ENCODE data around the gene ACADSB.

Gene ACADSB

GRCh38 chr10:122992031-122992585, 16.7 kb upstream of the ACADSB start:
- no peak for TF ChIP-seq EZH2 (IDR thresholded peaks at IDR 0.05; ENCODE audit: borderline replicate concordance, low read depth, low read length, severe bottlenecking)
- no peak for TF ChIP-seq CTCF (IDR thresholded peaks at IDR 0.05; ENCODE audit: borderline replicate concordance, extremely low read depth, low read length, poor library complexity, severe bottlenecking)
- no peak overlapping the region for H3K9ac ChIP-seq (ENCODE audit: low read depth, low read length)
- H3K79me2 ChIP-seq (ENCODE audit: insufficient read depth, low read length), result peaks cover 8% of the 10 kb centered on the region; the same call in 1 of the 2 replicates
- DNase-seq, result no peak
- H3K27me3 ChIP-seq (ENCODE audit: insufficient read depth, low read length, poor library complexity), result no peaks in the 10 kb centered on the region
- H3K9me3 ChIP-seq (ENCODE audit: insufficient read depth, low read length, severe bottlenecking), result no peaks in the 10 kb centered on the region
- peaks cover 53% of the 10 kb centered on the region for H3K36me3 ChIP-seq (ENCODE audit: insufficient read depth, low read length)
- no peaks in the 10 kb centered on the region for H3K4me1 ChIP-seq (ENCODE audit: insufficient read depth, low read length)
- ATAC-seq (ENCODE audit: insufficient read depth, low read depth), result no peak
- H3K4me3 ChIP-seq (ENCODE audit: low read depth in 1 of 2, low read length in 2 of 2), result no peak overlapping the region
- H3K27ac ChIP-seq (ENCODE audit: low read length), result no peak overlapping the region
- no peak overlapping the region for H2AFZ ChIP-seq (ENCODE audit: low read depth, low read length)
- peaks cover 6% of the 10 kb centered on the region; the same call in 1 of the 2 replicates for H4K20me1 ChIP-seq (ENCODE audit: insufficient read depth, low read length)
- H3K4me2 ChIP-seq (ENCODE audit: insufficient read depth, low read length), result no peak overlapping the region

GRCh38 chr10:122993797-122994336, 14.9 kb upstream of the ACADSB start:
- Histone ChIP-seq H4K20me1 (ENCODE audit: insufficient read depth, low read length) (peaks cover 7% of the 10 kb centered on the region; the same call in 1 of the 2 replicates), H3K4me2 (ENCODE audit: insufficient read depth, low read length) (no peak overlapping the region), H3K4me3 (ENCODE audit: low read depth in 1 of 2, low read length in 2 of 2) (no peak overlapping the region), H3K9ac (ENCODE audit: low read depth, low read length) (no peak overlapping the region), H3K36me3 (ENCODE audit: insufficient read depth, low read length) (peaks cover 66% of the 10 kb centered on the region), H3K4me1 (ENCODE audit: insufficient read depth, low read length) (no peaks in the 10 kb centered on the region), H3K27me3 (ENCODE audit: insufficient read depth, low read length, poor library complexity) (no peaks in the 10 kb centered on the region), H3K79me2 (ENCODE audit: insufficient read depth, low read length) (peaks cover 15% of the 10 kb centered on the region), H3K9me3 (ENCODE audit: insufficient read depth, low read length, severe bottlenecking) (no peaks in the 10 kb centered on the region), H3K27ac (ENCODE audit: low read length) (no peak overlapping the region), H2AFZ (ENCODE audit: low read depth, low read length) (no peak overlapping the region)
- DNase-seq (no peak), ATAC-seq (ENCODE audit: insufficient read depth, low read depth) (no peak)
- TF ChIP-seq EZH2 (IDR thresholded peaks at IDR 0.05; ENCODE audit: borderline replicate concordance, low read depth, low read length, severe bottlenecking), result no peak
- no peak for TF ChIP-seq CTCF (IDR thresholded peaks at IDR 0.05; ENCODE audit: borderline replicate concordance, extremely low read depth, low read length, poor library complexity, severe bottlenecking)

GRCh38 chr10:122995936-122996335, 12.9 kb upstream of the ACADSB start:
- H2AFZ ChIP-seq (ENCODE audit: low read depth, low read length), result no peak overlapping the region
- no peak overlapping the region for H3K9ac ChIP-seq (ENCODE audit: low read depth, low read length)
- H3K79me2 ChIP-seq (ENCODE audit: insufficient read depth, low read length), result peaks cover 36% of the 10 kb centered on the region
- no peak overlapping the region for H3K4me2 ChIP-seq (ENCODE audit: insufficient read depth, low read length)
- peaks cover 10% of the 10 kb centered on the region; the same call in 1 of the 2 replicates for H4K20me1 ChIP-seq (ENCODE audit: insufficient read depth, low read length)
- TF ChIP-seq EZH2 (IDR thresholded peaks at IDR 0.05; ENCODE audit: borderline replicate concordance, low read depth, low read length, severe bottlenecking) (no peak), CTCF (IDR thresholded peaks at IDR 0.05; ENCODE audit: borderline replicate concordance, extremely low read depth, low read length, poor library complexity, severe bottlenecking) (no peak)
- no peak overlapping the region for H3K4me3 ChIP-seq (ENCODE audit: low read depth in 1 of 2, low read length in 2 of 2)
- H3K9me3 ChIP-seq (ENCODE audit: insufficient read depth, low read length, severe bottlenecking), result no peaks in the 10 kb centered on the region
- no peaks in the 10 kb centered on the region for H3K4me1 ChIP-seq (ENCODE audit: insufficient read depth, low read length)
- peaks cover 59% of the 10 kb centered on the region for H3K36me3 ChIP-seq (ENCODE audit: insufficient read depth, low read length)
- no peak overlapping the region for H3K27ac ChIP-seq (ENCODE audit: low read length)
- ATAC-seq (ENCODE audit: insufficient read depth, low read depth), result no peak
- H3K27me3 ChIP-seq (ENCODE audit: insufficient read depth, low read length, poor library complexity), result no peaks in the 10 kb centered on the region
- DNase-seq, result no peak

Measured in DND-41 (cell line).